NT2/D1 (cell line): ENCODE measurements around the gene FCRLA.
"Not testable (repeated sequence)": the region's sequence is repeated elsewhere in the genome, so short reads cannot be mapped to it uniquely, and the experiment has no call there.

ENCODE experiments used
- SUZ12 ChIP-seq: IDR thresholded peaks from 2 replicates; pipeline ENCODE4 v1.6.1; 2011; ENCODE audit not compliant: insufficient read length, insufficient read depth; ENCODE audit errors: extremely low read depth
- YY1 ChIP-seq: IDR thresholded peaks from 2 replicates; pipeline ENCODE4 v1.6.1; 2011; ENCODE audit not compliant: insufficient read length, insufficient read depth

DNA sequence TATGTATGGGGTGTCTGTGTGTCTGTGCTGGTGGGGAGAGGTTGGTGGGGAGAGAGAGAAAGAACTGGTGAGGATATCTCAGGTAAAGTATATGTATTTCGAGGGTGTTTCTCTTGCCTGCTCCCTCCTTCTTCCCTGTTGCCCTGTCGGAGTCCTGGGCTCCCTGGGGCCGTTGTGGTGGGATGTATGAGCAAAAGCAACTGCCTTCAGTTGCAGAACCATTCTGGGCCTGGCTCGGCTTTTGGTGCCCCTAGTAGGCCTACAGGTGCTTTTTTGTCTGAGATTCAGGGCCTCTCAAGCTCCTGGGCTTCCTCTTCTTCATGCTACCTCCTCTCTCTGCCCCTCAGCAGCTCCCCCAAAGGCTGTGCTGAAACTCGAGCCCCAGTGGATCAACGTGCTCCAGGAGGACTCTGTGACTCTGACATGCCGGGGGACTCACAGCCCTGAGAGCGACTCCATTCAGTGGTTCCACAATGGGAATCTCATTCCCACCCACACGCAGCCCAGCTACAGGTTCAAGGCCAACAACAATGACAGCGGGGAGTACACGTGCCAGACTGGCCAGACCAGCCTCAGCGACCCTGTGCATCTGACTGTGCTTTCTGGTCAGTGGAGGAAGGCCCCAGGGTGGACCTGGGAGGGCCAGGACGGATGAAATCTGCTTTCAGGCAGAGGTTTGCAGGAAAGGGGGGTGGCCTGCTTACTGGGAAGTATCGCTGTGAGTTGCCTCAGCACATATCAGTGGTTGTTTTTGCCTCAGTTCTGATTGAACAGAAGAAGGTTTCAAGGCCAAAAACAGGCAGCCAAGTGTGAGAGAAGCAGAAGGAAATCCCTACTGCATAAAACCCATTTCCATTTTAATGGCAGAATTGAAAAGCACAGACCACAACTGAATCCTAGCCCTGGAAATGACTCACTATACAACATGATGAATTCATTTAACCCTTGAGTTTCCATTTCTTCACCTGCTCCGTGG lies 35.7 kb upstream of the FCRLA start:
- TF ChIP-seq SUZ12, YY1: not testable (repeated sequence)
